ENCODE results near the gene ECT2L. TPM values are rescaled to one million over a fixed set of nuclear protein-coding genes. Genes with fewer than 3 reads are reported as not detected.

The ECT2L gene
- total RNA-seq, 1 donor from 2014 or later, result not detected

DNA sequence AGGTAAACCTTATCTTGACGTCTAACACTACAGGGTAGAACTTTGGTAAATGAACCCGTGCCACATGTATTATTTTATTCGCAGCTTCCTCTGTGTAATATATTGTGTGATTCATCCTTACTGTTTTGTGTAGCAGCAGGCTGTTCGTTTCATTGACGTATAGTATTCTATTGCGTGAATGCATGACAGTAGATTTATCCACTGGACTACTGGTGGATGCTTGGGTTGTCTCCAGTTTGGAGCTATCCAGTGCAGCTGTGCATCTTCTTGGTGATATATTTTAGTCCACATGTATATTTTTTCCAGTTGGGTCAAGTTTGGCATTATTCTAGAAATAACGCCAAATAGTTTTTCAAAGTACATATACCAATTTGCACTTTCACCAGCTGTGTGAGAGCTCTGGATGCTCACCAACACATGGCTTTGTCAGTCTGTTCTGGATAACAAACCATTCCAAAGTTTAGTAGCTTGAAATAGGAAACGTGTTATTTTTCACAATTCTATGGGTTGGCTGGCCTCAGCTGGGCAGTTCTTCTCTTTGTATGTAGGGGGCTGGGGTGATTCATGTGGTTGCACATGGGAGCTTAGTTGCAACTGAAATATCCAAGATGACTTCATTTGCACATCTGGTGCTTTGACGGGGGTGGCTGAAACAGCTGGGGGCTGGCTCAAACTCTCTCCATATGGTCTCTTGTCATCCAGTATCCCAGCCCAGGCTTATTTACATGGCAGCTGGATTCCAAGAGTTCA, 9.3 kb downstream of the ECT2L start:
- intact Hi-C loops (cut with micrococcal nuclease), result no loop called here

DNA sequence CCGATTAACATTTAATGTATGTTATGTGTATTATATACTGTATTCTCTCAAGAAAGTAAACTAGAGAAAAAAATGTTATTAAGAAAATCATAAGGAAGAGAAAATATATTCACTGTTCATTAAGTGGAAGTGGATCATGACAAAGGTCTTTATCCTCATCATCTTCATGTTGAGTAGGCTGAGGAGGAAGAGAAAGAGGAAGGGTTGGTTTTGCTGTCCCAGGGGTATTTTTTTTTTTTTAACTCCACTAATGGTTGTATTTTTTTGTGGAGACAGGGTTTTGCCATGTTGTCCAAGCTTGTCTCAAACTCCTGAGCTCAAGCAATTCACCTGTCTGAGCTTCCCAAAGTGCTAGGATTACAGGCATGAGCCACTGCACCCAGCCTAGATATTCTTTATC, 11.0 kb downstream of the ECT2L start:
- intact Hi-C loops (cut with micrococcal nuclease), result no loop called here

DNA sequence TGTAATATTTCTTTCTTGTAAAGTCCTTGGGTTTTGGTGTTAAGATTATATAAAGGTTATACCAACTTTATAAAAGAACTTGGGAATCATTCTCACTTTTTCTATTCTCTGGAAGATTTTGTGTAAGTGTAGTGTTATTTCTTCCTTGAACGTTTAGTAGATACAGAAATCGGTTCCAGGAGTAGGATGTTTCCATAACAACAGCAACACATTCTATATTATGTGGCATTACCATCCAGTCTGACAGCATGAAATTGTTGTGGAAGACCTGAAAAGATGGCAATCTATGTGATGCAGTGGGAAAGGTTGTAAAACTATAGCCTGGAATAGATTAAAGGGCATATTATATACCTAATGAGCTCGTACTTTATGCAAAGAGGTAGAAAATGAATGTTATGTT, 13.8 kb downstream of the ECT2L start:
- intact Hi-C loops (cut with micrococcal nuclease), result loop anchor here (10.0 kb wide), 2 partner anchors 325 to 415 kb away; partner anchors contain the start of gene HECA

DNA sequence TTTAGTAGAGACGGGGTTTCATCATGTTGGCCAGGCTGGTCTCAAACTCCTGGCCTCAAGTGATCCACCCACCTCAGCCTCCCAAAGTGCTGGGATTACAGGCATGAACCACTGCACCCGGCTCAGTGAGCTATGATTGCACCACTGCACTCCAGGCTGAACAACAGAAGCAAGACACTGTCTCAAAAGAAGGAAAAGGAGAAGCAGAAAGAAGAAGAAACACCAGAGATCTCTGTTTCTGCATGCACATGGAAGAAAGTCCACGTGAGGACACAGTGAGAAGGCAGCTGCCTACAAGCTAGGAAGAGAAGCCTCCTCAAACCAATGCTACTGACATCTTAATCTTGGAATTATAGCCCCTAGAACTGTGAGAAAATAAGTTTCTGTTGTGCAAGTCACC, 16.0 kb downstream of the ECT2L start:
- intact Hi-C loops (cut with micrococcal nuclease), result loop anchor here (10.0 kb wide), 2 partner anchors 323 to 413 kb away; partner anchors contain the start of gene HECA

DNA sequence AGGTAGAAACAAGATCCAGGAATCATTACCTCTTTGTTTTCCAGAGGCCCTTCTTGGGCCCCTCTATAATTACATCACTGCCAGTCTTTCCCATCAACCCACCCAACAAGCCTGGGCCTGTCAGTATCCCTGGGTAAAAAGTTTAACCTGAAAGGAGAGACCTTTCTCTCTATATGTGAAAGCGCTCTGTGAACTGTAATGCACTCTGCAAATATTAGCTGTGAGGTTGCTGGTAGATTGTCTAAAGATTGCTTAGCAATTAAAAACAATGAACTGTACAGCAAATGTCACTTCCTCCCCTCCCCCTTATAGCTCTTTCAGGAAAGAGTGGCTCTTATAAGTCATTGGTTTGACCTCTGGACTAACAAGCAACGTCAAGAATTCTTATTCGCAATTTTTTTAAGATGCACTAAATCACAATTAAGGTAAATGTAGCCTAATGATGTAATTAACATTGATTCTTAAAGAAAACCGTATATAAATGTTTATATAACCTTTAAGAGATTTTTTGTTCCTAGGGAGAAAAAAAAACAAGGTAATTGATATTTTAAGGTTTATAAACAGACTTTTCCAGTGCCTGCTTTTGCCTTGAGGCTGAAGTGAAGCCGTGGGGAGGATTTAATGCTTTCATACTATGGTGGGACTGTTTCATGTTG, 18.4 kb downstream of the ECT2L start:
- intact Hi-C loops (cut with micrococcal nuclease), result loop anchor here (10.0 kb wide), 2 partner anchors 320 to 410 kb away; partner anchors contain the start of gene HECA

DNA sequence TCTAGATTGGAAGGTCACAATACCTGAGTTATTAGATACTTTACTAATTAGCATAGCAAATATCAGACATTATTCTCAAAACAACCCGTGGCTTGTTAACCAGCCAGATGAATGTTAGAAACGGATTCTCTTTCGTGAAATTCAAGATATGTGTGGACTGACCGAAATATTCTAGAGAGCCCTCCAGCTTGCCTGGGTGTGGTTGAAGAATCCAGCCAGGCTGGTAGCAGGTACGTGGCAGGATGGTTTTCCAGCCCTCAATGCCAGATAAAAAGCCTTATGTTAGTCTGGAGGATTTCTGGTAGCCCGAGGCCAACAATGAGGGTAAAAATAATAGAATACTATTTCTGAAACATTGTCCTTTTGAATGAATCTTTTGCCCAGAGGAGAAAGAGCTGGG, 19.3 kb downstream of the ECT2L start:
- intact Hi-C loops (cut with micrococcal nuclease), result loop anchor here (5.0 to 10.0 kb wide), 4 partner anchors 297 to 477 kb away; partner anchors contain the start of genes HECA and TXLNB

DNA sequence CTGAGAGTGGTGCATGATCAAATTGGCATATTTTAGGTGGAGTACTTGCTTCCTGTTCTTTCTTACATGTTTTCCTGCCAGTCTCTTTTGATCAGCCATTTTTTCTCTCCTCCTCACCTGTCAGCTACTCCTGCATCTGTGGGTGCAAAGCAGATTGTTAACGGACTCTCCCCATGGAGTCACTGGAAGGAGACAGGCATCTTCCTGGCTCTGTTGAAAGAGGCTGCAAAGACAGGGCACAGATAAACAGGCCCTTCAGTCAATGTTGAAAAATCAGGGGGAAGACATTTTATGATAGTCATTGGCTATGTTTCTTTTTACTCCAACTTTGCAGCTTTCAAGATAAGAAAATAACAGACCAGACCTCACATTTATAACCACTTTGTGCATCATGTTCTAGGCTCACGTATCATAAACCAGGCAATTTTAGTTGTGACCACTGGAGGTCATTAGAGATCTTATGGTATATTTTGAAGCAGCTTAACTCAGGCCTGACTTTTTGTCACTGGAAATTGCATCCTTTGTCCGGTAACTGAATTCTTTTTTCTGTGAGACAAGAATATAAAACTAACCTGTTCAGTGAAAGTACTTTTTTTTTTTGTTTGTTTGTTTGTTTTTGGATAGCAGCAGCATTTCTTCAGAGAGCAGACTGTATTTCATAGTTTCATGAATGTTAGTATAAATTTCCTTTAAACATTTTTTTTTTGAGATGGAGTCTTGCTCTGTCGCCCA, 20.1 kb downstream of the ECT2L start:
- intact Hi-C loops (cut with micrococcal nuclease), result loop anchor here (1.0 to 10.0 kb wide), 6 partner anchors 172 to 548 kb away; partner anchors contain the start of genes HECA, REPS1 and TXLNB

DNA sequence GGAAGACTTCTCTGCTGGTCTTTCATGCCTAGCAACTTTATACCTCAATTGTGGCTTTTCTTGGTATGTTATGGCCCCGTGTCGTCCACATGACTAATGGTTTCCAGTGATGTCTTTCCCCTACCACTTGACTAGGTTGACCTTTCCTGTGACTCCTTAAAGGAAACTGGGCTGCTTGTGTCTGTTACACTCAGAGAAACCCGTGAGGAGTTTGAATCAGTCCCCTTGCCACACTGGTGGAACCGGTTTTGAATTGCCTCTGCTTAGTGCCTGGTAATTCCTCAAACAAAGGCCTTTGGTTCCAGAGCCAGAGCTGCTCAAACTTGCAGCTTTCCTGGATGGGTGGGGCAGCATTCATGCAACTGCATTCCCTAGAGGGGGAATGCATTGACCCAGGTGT, 21.9 kb downstream of the ECT2L start:
- intact Hi-C loops (cut with micrococcal nuclease), result loop anchor here (5.0 to 10.0 kb wide), 4 partner anchors 295 to 475 kb away; partner anchors contain the start of genes HECA and TXLNB

DNA sequence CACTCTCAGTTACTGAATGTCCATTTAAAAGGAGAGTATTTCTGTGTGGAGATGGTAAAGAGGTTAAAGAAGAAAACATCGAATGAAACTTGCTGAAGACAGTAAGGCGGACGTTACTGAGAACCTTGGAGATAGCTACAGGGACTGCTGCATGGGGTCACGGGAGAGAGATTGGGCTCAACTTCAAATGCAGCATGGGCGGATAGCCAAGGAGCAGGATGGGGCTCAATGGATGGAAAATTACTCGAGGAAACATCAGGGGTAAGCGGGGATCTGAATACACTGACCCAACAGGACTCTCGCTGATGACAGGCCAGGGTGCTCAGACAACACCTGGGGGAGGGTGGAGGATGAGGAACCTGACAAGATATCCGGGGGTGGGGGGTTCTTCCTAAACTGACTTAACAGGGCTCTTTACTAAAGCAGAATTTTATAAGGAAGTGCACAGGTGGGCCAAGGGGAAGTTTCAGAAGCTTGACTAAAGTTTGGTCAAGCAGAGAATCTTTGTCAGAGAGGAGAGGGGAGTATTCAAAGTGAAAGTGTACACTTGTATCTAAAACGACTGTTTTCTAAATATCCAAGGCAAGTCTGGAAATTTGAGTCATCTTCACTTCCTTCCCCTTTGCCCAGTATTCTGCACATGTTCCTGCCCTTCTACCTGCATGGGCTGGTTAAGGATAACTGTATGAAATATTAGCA, 22.8 kb downstream of the ECT2L start:
- intact Hi-C loops (cut with micrococcal nuclease), result loop anchor here (5.0 to 10.0 kb wide), 4 partner anchors 294 to 474 kb away; partner anchors contain the start of genes HECA and TXLNB

DNA sequence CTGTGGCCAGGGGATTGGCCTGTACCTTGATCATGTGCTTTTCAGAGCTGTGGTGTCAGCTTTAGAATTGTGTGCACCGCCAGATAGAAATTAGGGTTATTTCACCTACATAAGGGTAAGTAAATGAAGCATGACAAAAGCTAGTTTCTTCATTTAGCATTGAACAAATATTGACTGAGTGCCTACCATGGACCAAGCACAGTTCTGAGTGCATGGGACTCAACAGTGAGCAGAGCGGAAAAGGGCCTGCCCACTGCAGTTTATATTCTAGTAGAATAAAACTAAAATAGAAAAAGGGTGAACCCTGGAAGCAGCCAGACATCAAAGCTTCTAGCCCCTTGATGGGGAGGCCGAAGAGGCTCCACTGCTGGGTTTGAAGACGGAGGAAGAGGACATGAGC, 25.6 kb downstream of the ECT2L start:
- intact Hi-C loops (cut with micrococcal nuclease), result no loop called here

DNA sequence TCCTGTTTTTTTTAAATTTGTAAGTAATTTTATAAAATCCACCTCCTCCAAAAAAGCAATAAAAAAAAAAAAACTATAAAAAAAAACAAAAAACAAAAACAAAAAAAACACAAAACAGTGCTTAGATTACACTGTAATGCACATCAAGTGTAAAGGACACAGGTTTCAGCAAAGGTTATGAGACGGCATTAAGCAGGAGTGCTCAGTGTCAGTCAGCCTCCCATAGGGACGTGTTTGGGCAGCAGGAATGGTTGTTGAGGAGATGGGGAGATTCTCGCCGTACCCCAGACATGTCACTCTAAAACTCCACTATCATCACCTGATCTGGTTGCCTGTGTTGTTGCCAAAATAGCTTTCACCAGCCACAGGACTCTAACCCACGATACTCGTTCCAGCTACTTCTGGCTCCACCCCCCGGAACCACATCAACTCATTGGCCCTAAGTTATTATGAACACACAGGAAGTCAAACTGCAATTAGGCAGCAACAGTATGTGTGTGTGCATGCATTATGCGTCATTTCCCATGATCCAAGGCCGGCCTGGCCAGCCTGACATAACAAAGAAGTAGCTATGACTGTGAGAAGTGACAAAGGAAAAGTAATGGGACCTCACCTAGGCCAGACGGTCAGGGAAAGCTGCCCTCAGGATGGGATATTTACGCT, 28.7 kb downstream of the ECT2L start:
- intact Hi-C loops (cut with micrococcal nuclease), result loop anchor here (2.0 kb wide), 1 partner anchor 204 kb away; the partner anchor contains the start of gene ABRACL

DNA sequence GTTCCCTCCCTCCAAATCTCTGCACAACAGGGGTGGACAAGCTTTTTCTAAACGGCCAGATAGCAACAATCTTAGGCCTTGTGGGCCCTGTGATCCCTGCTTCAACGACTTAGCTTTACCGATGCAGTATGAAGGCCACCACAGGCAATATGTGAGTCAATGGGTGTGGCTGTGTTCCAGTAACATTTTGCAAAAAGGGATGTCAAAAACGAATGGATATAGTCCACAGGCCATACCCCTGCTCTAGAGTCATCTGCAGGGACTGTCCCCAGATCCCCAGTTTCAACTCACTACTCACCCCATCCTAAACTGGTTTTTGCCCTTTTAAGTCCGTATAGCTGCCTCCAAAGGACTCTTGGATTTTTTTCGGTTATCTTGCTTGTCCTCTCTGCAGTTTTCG, 34.4 kb downstream of the ECT2L start:
- intact Hi-C loops (cut with micrococcal nuclease), result no loop called here

DNA sequence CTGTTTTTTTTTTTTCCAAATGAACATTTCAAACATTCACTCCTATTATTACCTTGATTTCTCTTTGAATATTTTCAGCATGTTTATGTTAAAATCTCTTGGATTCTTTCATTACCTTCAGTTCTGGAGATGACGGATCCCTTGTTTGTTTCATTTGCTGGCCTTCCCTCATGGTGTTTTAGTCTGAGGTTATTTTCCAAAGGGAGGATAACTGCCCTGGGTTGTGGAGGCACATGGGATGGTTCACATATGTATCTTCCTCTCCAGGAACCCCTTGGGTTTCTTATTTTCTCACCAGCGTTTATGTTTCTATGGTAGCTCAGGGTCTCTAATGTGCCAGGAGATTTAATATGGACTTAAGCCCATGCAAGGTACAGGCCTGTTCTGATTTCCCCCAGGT, 36.3 kb downstream of the ECT2L start:
- intact Hi-C loops (cut with micrococcal nuclease), result no loop called here

DNA sequence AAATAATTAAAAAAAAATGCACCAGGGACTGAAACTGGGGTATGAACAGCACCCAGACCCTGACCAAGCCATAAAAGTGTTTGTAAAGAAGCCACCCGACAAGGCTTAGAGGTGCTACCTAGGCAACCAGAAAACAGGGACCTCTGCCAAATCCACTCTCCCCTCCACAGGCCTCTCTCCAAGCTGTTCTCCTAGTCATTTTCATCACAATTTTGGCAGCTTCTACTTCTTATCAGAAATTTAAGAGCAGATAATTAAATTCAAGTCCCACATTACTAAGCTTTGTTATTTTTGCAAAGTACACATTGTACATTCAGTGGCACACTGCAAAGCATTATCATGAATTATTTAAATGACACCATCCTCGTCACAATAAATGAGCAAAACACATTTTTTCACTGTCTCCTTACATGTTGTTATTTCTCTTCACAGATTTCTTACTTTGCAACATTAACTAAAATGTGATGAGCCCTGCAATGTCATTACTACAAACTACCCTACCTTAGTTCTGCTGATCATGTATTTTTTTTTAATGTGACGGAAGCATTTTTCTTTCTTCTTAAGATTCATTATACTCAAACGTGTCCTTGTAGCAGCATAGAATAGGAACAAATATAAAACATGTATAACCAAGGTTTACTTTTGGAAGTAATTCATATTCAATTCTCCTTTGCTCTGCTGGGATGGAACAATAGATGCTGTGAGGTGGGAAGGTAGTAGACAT, 38.1 kb downstream of the ECT2L start:
- intact Hi-C loops (cut with micrococcal nuclease), result no loop called here

DNA sequence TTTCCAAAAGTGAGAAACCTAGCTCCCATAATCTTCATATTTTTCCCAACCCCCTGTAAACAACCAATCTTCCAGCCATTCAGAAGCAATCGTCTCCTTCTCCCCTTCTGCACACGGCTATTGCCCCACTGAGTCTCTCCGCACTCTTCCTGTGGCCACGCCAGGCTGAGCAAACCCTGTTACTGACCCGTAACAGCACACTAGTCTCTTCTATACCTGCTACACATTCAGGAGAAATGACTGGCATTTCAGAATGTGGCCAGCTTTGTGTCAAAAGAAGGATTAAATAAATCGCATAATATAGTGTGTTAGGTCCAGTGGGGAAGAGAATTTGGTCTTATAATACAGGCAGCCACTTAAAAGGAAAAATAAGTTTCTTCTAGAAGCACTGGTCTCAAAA, 41.4 kb downstream of the ECT2L start:
- intact Hi-C loops (cut with micrococcal nuclease), result no loop called here

DNA sequence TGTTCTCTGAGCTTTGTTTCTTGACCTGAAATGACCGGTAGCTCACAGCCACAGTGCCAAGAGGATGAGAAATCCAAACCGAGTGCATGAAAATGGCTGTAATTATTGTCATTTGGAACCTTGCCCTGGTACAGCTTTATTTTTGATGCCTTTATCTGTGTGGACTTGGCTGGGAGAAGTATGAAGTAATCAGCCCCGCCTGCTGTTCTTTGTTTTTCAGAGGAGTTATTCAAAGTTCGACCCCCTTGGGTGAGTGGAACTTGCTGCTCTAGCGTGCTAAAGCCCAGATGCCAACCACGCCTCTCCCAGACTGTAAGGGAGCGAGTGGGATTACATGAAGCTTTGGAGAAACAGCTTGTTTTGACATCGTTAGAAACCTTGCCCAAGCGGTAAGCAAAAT, 48.3 kb downstream of the ECT2L start:
- intact Hi-C loops (cut with micrococcal nuclease), result no loop called here

DNA sequence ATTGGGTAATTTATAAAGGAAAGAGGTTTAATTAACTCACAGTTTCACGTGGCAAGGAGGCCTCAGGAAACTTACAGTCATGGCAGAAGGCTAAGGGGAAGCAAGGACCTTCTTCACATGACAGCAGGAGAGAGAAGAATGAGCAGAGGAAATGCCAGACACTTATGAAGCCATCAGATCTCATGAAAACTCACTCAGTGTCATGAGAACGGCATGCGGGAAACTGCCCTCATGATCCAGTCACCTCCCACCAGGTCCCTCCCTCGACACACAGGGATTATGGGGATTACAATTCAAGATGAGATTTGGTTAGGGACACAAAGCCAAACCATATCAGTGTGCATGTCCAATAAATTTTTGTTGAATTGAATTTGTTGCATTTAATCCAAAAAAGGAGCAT, 52.0 kb downstream of the ECT2L start:
- intact Hi-C loops (cut with micrococcal nuclease), result no loop called here

DNA sequence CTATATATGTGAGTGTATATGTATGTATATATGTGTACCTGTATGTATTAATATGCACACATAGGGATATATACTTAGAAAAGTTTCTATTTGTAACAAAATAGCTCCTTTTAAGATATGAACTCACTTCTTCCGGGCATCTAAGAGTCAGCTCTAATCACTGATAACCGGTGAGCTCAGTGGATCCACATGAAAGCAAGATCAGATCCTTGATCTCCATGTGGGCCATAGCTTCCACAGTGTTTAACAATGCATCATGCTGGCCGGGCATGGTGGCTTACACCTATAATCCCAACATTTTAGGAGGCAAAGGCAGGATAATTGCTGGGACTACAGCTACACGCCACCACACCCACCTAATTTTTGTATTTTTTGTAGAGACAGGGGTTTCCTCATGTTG, 52.6 kb downstream of the ECT2L start:
- intact Hi-C loops (cut with micrococcal nuclease), result no loop called here

DNA sequence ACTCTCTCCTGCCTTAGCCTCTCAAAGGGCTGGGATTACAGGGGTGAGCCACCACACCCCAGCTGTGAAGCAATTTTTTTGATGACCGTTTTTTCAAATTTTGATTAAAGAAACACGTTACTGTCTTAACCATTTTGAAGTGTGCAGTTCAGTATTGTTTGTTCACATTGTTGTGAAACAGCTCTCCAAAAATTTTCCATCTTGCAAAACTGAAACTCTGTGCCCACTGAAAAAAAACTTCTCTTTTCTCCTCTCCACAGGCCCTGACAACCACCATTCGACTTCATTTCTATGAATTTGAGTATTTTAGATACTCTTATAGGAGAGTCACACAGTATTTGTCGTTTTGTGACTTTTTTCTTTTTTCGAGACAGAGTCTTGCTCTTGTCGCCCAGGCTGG, 53.9 kb downstream of the ECT2L start:
- intact Hi-C loops (cut with micrococcal nuclease), result no loop called here

DNA sequence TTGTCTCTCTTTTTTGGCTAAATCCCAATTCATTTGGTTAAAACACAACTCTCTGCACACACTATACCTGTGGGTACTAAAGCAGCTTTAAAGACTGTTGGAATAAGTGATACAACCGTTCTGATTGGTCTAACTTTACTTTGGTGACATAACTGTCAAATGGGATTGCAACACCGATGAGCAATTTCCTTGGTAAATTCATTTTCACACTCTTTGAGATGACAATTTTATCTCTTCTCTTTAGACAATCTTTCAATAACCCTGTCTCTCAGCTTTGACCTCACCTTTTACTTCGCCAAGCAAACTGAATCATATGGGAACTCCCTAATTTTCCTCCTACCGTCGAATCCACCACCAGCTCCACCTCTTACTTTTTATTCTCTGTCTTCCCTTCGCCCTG, 60.8 kb downstream of the ECT2L start:
- intact Hi-C loops (cut with micrococcal nuclease), result no loop called here

Measured in T-helper 2 cell treated with Interferon-gamma antibody and Interleukin-4, amounts not matched to agents 100 ng/mL and 5 ng/mL, for 36 hours (primary cell).